KMS-11 (cell line): ENCODE measurements around the gene SOX18.
"Not testable (repeated sequence)": the region's sequence is repeated elsewhere in the genome, so short reads cannot be mapped to it uniquely, and the experiment has no call there.

Experiments
- H2AFZ ChIP-seq: fragments of 200-600 bp; sonication (generic); 2 replicates; pipeline ENCODE4 v1.6.1; 2016; ENCODE audit warnings: antibody characterized with exemption, mixed run types, low read depth
- H3K27ac ChIP-seq: fragments of 200-600 bp; sonication (generic); 2 replicates; pipeline ENCODE4 v1.6.1; 2016; ENCODE audit warnings: mild to moderate bottlenecking, mixed run types
- H3K27me3 ChIP-seq: fragments of 200-600 bp; sonication (generic); 2 replicates; pipeline ENCODE4 v1.6.1; 2017; ENCODE audit warnings: mild to moderate bottlenecking, low read depth, mixed run types, moderate library complexity; ENCODE audit not compliant: insufficient read depth
- H3K36me3 ChIP-seq: fragments of 200-600 bp; sonication (generic); 2 replicates; pipeline ENCODE4 v1.6.1; 2017; ENCODE audit warnings: mild to moderate bottlenecking, mixed run types; ENCODE audit not compliant: insufficient read depth
- H3K4me1 ChIP-seq: fragments of 200-600 bp; sonication (generic); 2 replicates; pipeline ENCODE4 v1.6.1; 2016; ENCODE audit warnings: mild to moderate bottlenecking, low read depth, mixed run types; ENCODE audit not compliant: poor library complexity, severe bottlenecking
- H3K4me2 ChIP-seq: fragments of 200-600 bp; sonication (generic); 2 replicates; pipeline ENCODE4 v1.7.0; 2016; ENCODE audit warnings: mild to moderate bottlenecking, mixed run types
- H3K4me3 ChIP-seq: fragments of 200-600 bp; sonication (generic); IDR thresholded peaks from 2 replicates; pipeline ENCODE4 v1.6.1; 2017; ENCODE audit warnings: low read depth, low read length, mixed read lengths; ENCODE audit not compliant: insufficient read depth
- H3K79me2 ChIP-seq: fragments of 200-600 bp; sonication (generic); 2 replicates; pipeline ENCODE4 v1.6.1; 2016; ENCODE audit warnings: low read depth, mixed run types; ENCODE audit not compliant: insufficient read depth
- H3K9ac ChIP-seq: fragments of 200-600 bp; sonication (generic); 2 replicates; pipeline ENCODE4 v1.6.1; 2016; ENCODE audit warnings: mild to moderate bottlenecking, mixed run types
- H4K20me1 ChIP-seq: fragments of 200-600 bp; sonication (generic); 2 replicates; pipeline ENCODE4 v1.6.1; 2016; ENCODE audit warnings: mild to moderate bottlenecking, mixed run types; ENCODE audit not compliant: insufficient read depth
- CTCF ChIP-seq: fragments of 200-600 bp; sonication (generic); conservative IDR thresholded peaks from 2 replicates; pipeline ENCODE4 v1.6.1; 2017; ENCODE audit warnings: low read depth, mild to moderate bottlenecking, antibody characterized with exemption, low read length, moderate library complexity, mixed read lengths

The SOX18 gene

GRCh38 chr20:64015635-64016034 is 33.8 kb downstream of the SOX18 start:
- no peaks in the 10 kb centered on the region for H3K27me3 ChIP-seq
- no peak overlapping the region for H3K9ac ChIP-seq
- H3K4me2 ChIP-seq: no peak overlapping the region
- H3K36me3 ChIP-seq: peaks cover 8% of the 10 kb centered on the region; the same call in 1 of the 2 replicates
- H3K4me1 ChIP-seq: no peaks in the 10 kb centered on the region
- no peak for TF ChIP-seq CTCF
- H2AFZ ChIP-seq: no peak overlapping the region
- no peaks in the 10 kb centered on the region for H4K20me1 ChIP-seq
- H3K79me2 ChIP-seq: no peaks in the 10 kb centered on the region
- no peak overlapping the region for H3K27ac ChIP-seq
- H3K4me3 ChIP-seq: no peak overlapping the region

GRCh38 chr20:64012385-64013154 is 36.9 kb downstream of the SOX18 start:
- H3K27ac ChIP-seq, H3K4me2 ChIP-seq, H3K27me3 ChIP-seq, H3K79me2 ChIP-seq, H4K20me1 ChIP-seq, H3K4me1 ChIP-seq, H3K9ac ChIP-seq, H3K4me3 ChIP-seq, H2AFZ ChIP-seq: not testable (repeated sequence)
- H3K36me3 ChIP-seq: peaks cover 22% of the 10 kb centered on the region; the same call in 1 of the 2 replicates

- no peaks in the 10 kb centered on the region for H3K79me2 ChIP-seq
- H3K4me3 ChIP-seq: no peak overlapping the region
- H3K27ac ChIP-seq: no peak overlapping the region
- no peak overlapping the region for H3K4me2 ChIP-seq
- no peaks in the 10 kb centered on the region for H3K4me1 ChIP-seq
- no peak overlapping the region for H3K9ac ChIP-seq
- H4K20me1 ChIP-seq: no peaks in the 10 kb centered on the region
- H3K27me3 ChIP-seq: no peaks in the 10 kb centered on the region
- no peak for TF ChIP-seq CTCF
- peaks cover 22% of the 10 kb centered on the region; the same call in 1 of the 2 replicates for H3K36me3 ChIP-seq
- no peak overlapping the region for H2AFZ ChIP-seq
These were observed 38.1 kb downstream of the SOX18 start for GRCh38 chr20:64011366-64011779.

- Histone ChIP-seq H3K4me1 (no peaks in the 10 kb centered on the region), H3K4me3 (no peak overlapping the region), H3K79me2 (no peaks in the 10 kb centered on the region), H3K9ac (no peak overlapping the region), H3K4me2 (no peak overlapping the region), H3K27me3 (no peaks in the 10 kb centered on the region), H4K20me1 (no peaks in the 10 kb centered on the region), H2AFZ (no peak overlapping the region), H3K36me3 (peaks cover 22% of the 10 kb centered on the region; the same call in 1 of the 2 replicates), H3K27ac (no peak overlapping the region)
- TF ChIP-seq CTCF: no peak
These were observed 38.7 kb downstream of the SOX18 start for GRCh38 chr20:64010711-64011237.
